H1 (cell line): ENCODE results near the gene MYL9. TPM values are rescaled to one million over a fixed set of nuclear protein-coding genes. Genes with fewer than 3 reads are reported as not detected.

Experiments used
- CBX5 ChIP-seq: fragments of 300-800, 300-1000 bp; sonication (generic); IDR thresholded peaks from 2 replicates; pipeline ENCODE4 v1.7.1; 2016; ENCODE audit warnings: antibody characterized with exemption, low read length, low read depth
- EP300 ChIP-seq, 2 experiments: IDR thresholded peaks; 1 replicate in 1 of 2; 2 replicates in 1 of 2; pipeline ENCODE4 v1.6.1; 2011 to 2012; ENCODE audit warnings: low read depth in 2 of 2, low read length in 2 of 2, mild to moderate bottlenecking in 2 of 2, borderline replicate concordance in 1 of 2, inconsistent platforms in 1 of 2, moderate library complexity in 1 of 2
- POLR2AphosphoS5 ChIP-seq: IDR thresholded peaks from 2 replicates; pipeline ENCODE4 v1.6.1; 2011; ENCODE audit warnings: low read depth, low read length
- RAD21 ChIP-seq, 2 experiments: IDR thresholded peaks in 1 of 2; conservative IDR thresholded peaks in 1 of 2; 2 replicates each; pipeline ENCODE4 v1.6.1; 2011; ENCODE audit warnings: low read depth in 2 of 2, low read length in 2 of 2, improper control_type of control experiment in 1 of 2, inconsistent platforms in 1 of 2, mild to moderate bottlenecking in 1 of 2, moderate library complexity in 1 of 2
- polyA plus RNA-seq, 7 experiments: library from polyadenylated mRNA; depleted of rRNA in 3 of 7; stranded (reverse) in 5 of 7; unstranded in 2 of 7; fragments of >200 nt in 5 of 7; fragments of 200-250 nt in 2 of 7; gene quantifications; 1 replicate in 5 of 7; 2 replicates in 1 of 7; 4 replicates in 1 of 7; pipeline versions ENCODE4 v1.2.1 to v1.2.3, GENCODE V29; 2011 to 2013; ENCODE audit warnings: missing spikeins in 2 of 7, mixed read lengths in 2 of 7
- total RNA-seq: library from RNA; stranded (reverse); fragmentation: NEBNext Ultra II Directional; extraction: Animal tissue kit (Norgen Biotek cat#: 25700); gene quantifications from 2 replicates; pipeline ENCODE4 v1.2.1, GENCODE V29; 2021
- TF ChIP-seq, protein P1 (sequence below): IDR thresholded peaks from 2 replicates; pipeline ENCODE4 v1.6.1; 2011; ENCODE audit warnings: low read depth, mild to moderate bottlenecking, low read length; ENCODE audit not compliant: insufficient read depth

The MYL9 gene
- total and polyA plus RNA-seq, 2 of the 8 experiments (the other 6 are each of a cell fraction or from before 2014, with no cell fraction given): 26.8 to 193 TPM

DNA sequence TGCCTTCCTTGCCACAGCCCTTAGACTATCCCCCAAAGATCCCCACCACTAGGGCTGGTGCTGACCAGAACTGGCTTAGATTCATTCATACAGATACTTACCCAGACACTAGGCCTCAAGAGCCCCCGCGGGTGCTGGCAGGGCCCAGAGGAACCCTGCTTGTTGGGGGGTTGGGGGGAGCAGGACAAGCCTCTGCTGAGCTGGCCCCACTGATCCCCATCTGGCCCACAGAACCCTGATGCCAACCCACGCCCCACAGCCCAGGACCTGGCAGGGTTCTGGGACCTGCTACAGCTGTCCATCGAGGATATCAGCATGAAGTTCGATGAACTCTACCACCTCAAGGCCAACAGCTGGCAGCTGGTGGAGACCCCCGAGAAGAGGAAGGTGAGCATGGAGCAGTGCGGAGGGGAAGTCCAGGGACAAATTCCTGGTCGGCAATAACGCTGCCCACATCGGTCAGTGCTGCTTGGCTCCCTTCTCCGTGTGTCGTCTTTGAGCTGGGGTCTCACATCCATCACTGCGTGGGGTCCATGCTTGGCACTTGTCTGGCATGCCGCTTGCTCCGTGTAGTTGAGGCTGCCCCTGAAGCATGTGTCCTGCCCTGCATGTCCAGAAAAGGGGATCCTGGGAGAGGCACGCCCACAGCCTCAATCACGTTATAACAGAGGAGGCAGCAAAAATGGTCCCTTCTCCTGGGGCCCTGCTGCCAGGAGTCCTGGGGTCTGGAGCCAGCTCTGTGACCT lies 15.5 kb upstream of the MYL9 start (continued):
- TF ChIP-seq CBX5 (no peak), EP300 (IDR thresholded peaks at IDR 0.05; ENCODE audit: borderline replicate concordance in 1 of 2, low read depth in 2 of 2, low read length in 2 of 2) (no peak), POLR2AphosphoS5 (no peak), RAD21 (IDR thresholded peaks at IDR 0.05 in 1 of 2, conservative IDR thresholded peaks at IDR 0.05 in 1 of 2; ENCODE audit: low read depth in 2 of 2, low read length in 2 of 2) (no peak)
- TF ChIP-seq, protein P1, sequence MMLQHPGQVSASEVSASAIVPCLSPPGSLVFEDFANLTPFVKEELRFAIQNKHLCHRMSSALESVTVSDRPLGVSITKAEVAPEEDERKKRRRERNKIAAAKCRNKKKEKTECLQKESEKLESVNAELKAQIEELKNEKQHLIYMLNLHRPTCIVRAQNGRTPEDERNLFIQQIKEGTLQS: no peak
